PC-9 (cell line): Measurements from ENCODE around the gene RNF20. TPM values are rescaled to one million over a fixed set of nuclear protein-coding genes. Genes with fewer than 3 reads are reported as not detected.

Experiments
- BruUV-seq: library from RNA; stranded (reverse); fragments of 400-500 nt; replicated peaks from 2 replicates; lab custom pipeline; 2021; lab: Mats Ljungman, UMichigan
- CTCF ChIA-PET: fragments of 300-600 bp; sonication (Branson Sonifier 250); formaldehyde crosslinking; loops from one replicate; lab custom pipeline; 2022; ENCODE audit warnings: antibody characterized with exemption; lab: Charles Lee
- POLR2A ChIA-PET: fragments of 300-600 bp; sonication (Branson Sonifier 250); formaldehyde crosslinking; loops from one replicate; lab custom pipeline; 2022; ENCODE audit warnings: antibody characterized with exemption; ENCODE audit not compliant: unreplicated experiment; lab: Charles Lee
- DNase-seq, 2 experiments: peaks; one replicate each; pipeline versions ENCODE4 v3.0.0 to v3.0.0-alpha.2; 2015 to 2022; ENCODE audit warnings: mixed read lengths in 1 of 2
- H2AFZ ChIP-seq: fragments of 200-600 bp; sonication (generic); 2 replicates; pipeline ENCODE4 v1.8.1; 2017; ENCODE audit warnings: antibody characterized with exemption
- H3F3A ChIP-seq: fragments of 200-600 bp; sonication (generic); 2 replicates; pipeline ENCODE4 v1.8.1; 2017; ENCODE audit warnings: antibody characterized with exemption, mild to moderate bottlenecking, low read depth; ENCODE audit not compliant: insufficient read depth
- H3K27ac ChIP-seq: fragments of 200-600 bp; sonication (generic); 2 replicates; pipeline ENCODE4 v1.6.1; 2016; ENCODE audit warnings: mixed run types
- H3K27me3 ChIP-seq: fragments of 200-600 bp; sonication (generic); 2 replicates; pipeline ENCODE4 v1.6.1; 2016; ENCODE audit warnings: low read depth, mixed run types; ENCODE audit not compliant: insufficient read depth
- H3K36me3 ChIP-seq: fragments of 200-600 bp; sonication (generic); 2 replicates; pipeline ENCODE4 v1.6.1; 2016; ENCODE audit warnings: low read depth, mixed run types
- H3K4me1 ChIP-seq: fragments of 200-600 bp; sonication (generic); replicated peaks from 2 replicates; pipeline ENCODE4 v1.6.1; 2016; ENCODE audit warnings: mixed run types; ENCODE audit not compliant: insufficient read depth
- H3K4me2 ChIP-seq: fragments of 200-600 bp; sonication (generic); 2 replicates; pipeline ENCODE4 v1.6.1; 2017; ENCODE audit warnings: mixed run types
- H3K4me3 ChIP-seq: fragments of 200-600 bp; sonication (generic); 2 replicates; pipeline ENCODE4 v1.6.1; 2016; ENCODE audit warnings: mixed run types
- H3K79me2 ChIP-seq: fragments of 200-600 bp; sonication (generic); 2 replicates; pipeline ENCODE4 v1.6.1; 2017; ENCODE audit warnings: low read depth, mixed run types
- H3K9me2 ChIP-seq: fragments of 200-600 bp; sonication (generic); 2 replicates; pipeline ENCODE4 v1.8.1; 2017; ENCODE audit warnings: mild to moderate bottlenecking; ENCODE audit not compliant: insufficient read depth
- H3K9me3 ChIP-seq: fragments of 200-600 bp; sonication (generic); 2 replicates; pipeline ENCODE4 v1.8.1; 2016; ENCODE audit warnings: low read depth; ENCODE audit not compliant: insufficient read depth
- H4K20me1 ChIP-seq: fragments of 200-600 bp; sonication (generic); 2 replicates; pipeline ENCODE4 v1.8.1; 2017; ENCODE audit not compliant: insufficient read depth
- CTCF ChIP-seq: fragments of 200-600 bp; sonication (generic); conservative IDR thresholded peaks from 2 replicates; pipeline ENCODE4 v1.6.1; 2017; ENCODE audit warnings: mixed run types, antibody characterized with exemption, mild to moderate bottlenecking, moderate library complexity
- EZH2 ChIP-seq: fragments of 200-600 bp; sonication (generic); IDR thresholded peaks from 2 replicates; pipeline ENCODE4 v1.8.0; 2017; ENCODE audit warnings: antibody characterized with exemption, low read depth
- intact Hi-C: fragments of 100-400 bp; cut with micrococcal nuclease; formaldehyde crosslinking; loops from one replicate; pipeline ENCODE4 v1.10.0; 2022; ENCODE audit not compliant: unreplicated experiment
- total RNA-seq: library from RNA; stranded (reverse); gene quantifications from 2 replicates; pipeline ENCODE4 v1.2.3, GENCODE V29; 2021

RNF20 gene
- total RNA-seq, 1 experiment from 2014 or later = 55.8 TPM

- H3K9me3 ChIP-seq = no peaks in the 10 kb centered on the region
- H3F3A ChIP-seq = no peaks in the 10 kb centered on the region; the same call in 1 of the 2 replicates
- no peaks in the 10 kb centered on the region for H3K36me3 ChIP-seq
- no peak for DNase-seq
- H3K4me1 ChIP-seq = no peaks in the 10 kb centered on the region
- no peaks in the 10 kb centered on the region for H3K9me2 ChIP-seq
- POLR2A ChIA-PET = no interaction called here
- BruUV-seq = no TSS peak
- CTCF ChIA-PET = no interaction called here
- H2AFZ ChIP-seq = no peak overlapping the region
- TF ChIP-seq CTCF (no peak), EZH2 (no peak)
- no peaks in the 10 kb centered on the region for H4K20me1 ChIP-seq
- no peaks in the 10 kb centered on the region for H3K79me2 ChIP-seq
- H3K27ac ChIP-seq = no peak overlapping the region
- intact Hi-C loops = no loop called here
- H3K27me3 ChIP-seq = no peaks in the 10 kb centered on the region
- H3K4me3 ChIP-seq = no peak overlapping the region
- H3K4me2 ChIP-seq = no peak overlapping the region
Observed at GRCh38 chr9:101527066-101527465, 6.6 kb upstream of the RNF20 start.

GRCh38 chr9:101528015-101528414 is 5.6 kb upstream of the RNF20 start:
- ChIA-PET POLR2A (no interaction called here), CTCF (no interaction called here)
- no peak overlapping the region for H3K4me3 ChIP-seq
- intact Hi-C loops = no loop called here
- no peaks in the 10 kb centered on the region for H3K79me2 ChIP-seq
- no peak for DNase-seq
- H4K20me1 ChIP-seq = no peaks in the 10 kb centered on the region
- H2AFZ ChIP-seq = no peak overlapping the region
- no peak overlapping the region for H3K4me2 ChIP-seq
- BruUV-seq = no TSS peak
- H3K9me2 ChIP-seq = no peaks in the 10 kb centered on the region
- H3K27ac ChIP-seq = no peak overlapping the region
- no peaks in the 10 kb centered on the region for H3K27me3 ChIP-seq
- no peaks in the 10 kb centered on the region; the same call in 1 of the 2 replicates for H3F3A ChIP-seq
- H3K36me3 ChIP-seq = no peaks in the 10 kb centered on the region
- peaks cover 4% of the 10 kb centered on the region for H3K4me1 ChIP-seq
- H3K9me3 ChIP-seq = no peaks in the 10 kb centered on the region
- TF ChIP-seq EZH2 (no peak), CTCF (no peak)

GRCh38 chr9:101530076-101530711 is 3.5 kb upstream of the RNF20 start:
- Histone ChIP-seq H3K4me2 (no peak overlapping the region), H3K9me2 (no peaks in the 10 kb centered on the region), H3K4me3 (no peak overlapping the region), H3K4me1 (peaks cover 9% of the 10 kb centered on the region), H4K20me1 (no peaks in the 10 kb centered on the region), H2AFZ (no peak overlapping the region), H3K27ac (no peak overlapping the region), H3K36me3 (0 out of 2 replicates have a peak, but pooled peaks cover under 1% of the 10 kb centered on the region), H3F3A (peaks cover 4% of the 10 kb centered on the region), H3K79me2 (peaks cover 11% of the 10 kb centered on the region), H3K9me3 (no peaks in the 10 kb centered on the region), H3K27me3 (no peaks in the 10 kb centered on the region)
- POLR2A ChIA-PET = no interaction called here
- BruUV-seq = no TSS peak
- CTCF ChIA-PET = interaction anchor here (0.5 to 2.0 kb wide), 2 partner anchors 71 to 81 kb away, joined by 4 to 9 read pairs; no protein-coding TSS in a partner anchor
- intact Hi-C loops = loop anchor here (1.0 kb wide), 1 partner anchor 71 kb away; no protein-coding TSS in a partner anchor
- DNase-seq = peak; percentile 61 to 66
- no peak for TF ChIP-seq EZH2
- TF ChIP-seq CTCF = peak; percentile 89
